Ovary (tissue), 9 donors: Measurements from ENCODE around the gene GABPB2. TPM values are rescaled to one million over a fixed set of nuclear protein-coding genes. Genes with fewer than 3 reads are reported as not detected.

Experiments
- DNase-seq, 5 donors: peaks; one replicate each; pipeline ENCODE4 v3.0.0-alpha.2; 2019 to 2020
- H3K27ac ChIP-seq, 2 donors: fragments of 200-600 bp; one replicate each; pipeline versions ENCODE4 v1.5.1 to v1.8.0; 2019 to 2022
- H3K27me3 ChIP-seq: fragments of 200-600 bp; one replicate; pipeline ENCODE4 v1.8.0; 2022
- H3K36me3 ChIP-seq: fragments of 200-600 bp; sonication (generic); one replicate; pipeline ENCODE4 v1.5.1; 2019
- H3K4me1 ChIP-seq: one replicate; pipeline ENCODE4 v1.8.1; 2013; ENCODE audit warnings: mild to moderate bottlenecking, moderate library complexity; ENCODE audit not compliant: insufficient read depth
- H3K4me3 ChIP-seq: fragments of 200-600 bp; sonication (generic); one replicate; pipeline ENCODE4 v1.5.1; 2017
- H3K9me3 ChIP-seq, 2 donors: fragments of 200-600 bp in 1 of 2; sonication (generic) in 1 of 2; one replicate each; pipeline versions ENCODE4 v1.5.1 to v1.8.1; 2013 to 2019; ENCODE audit warnings: mild to moderate bottlenecking in 1 of 2, moderate library complexity in 1 of 2
- EP300 ChIP-seq: sonication (generic); formaldehyde crosslinking; IDR thresholded peaks from one replicate; pipeline ENCODE4 v1.6.1; 2017; ENCODE audit warnings: antibody characterized with exemption
- POLR2A ChIP-seq: fragments of 450-650 bp; IDR thresholded peaks from one replicate; pipeline ENCODE4 v1.6.1; 2017; ENCODE audit warnings: antibody characterized with exemption, mild to moderate bottlenecking, moderate library complexity
- WGBS, 3 donors: extraction: QIAGEN DNeasy Blood & Tissue Kit in 1 of 3; methylation state at CpG; one replicate each; pipeline versions ENCODE4 v1.1.5 to v1.1.7; 2013 to 2017; 5-methylcytosine and 5-hydroxymethylcytosine counted together
- intact Hi-C, 4 donors: fragments of 100-400 bp; cut with DNase I; formaldehyde crosslinking; loops; one replicate each; pipeline versions ENCODE4 v1.11.0 to v1.15.1; 2022 to 2023
- polyA plus RNA-seq, 2 donors: library from polyadenylated mRNA; stranded (reverse); fragments of 200-250 nt in 1 of 2; fragments of 350-450 nt in 1 of 2; fragmentation: Illumina TruSeq in 1 of 2; extraction: RNeasy Lipid Tissue Mini Kit (QIAGEN cat#74804) in 1 of 2; gene quantifications; one replicate each; pipeline ENCODE4 v1.2.3, GENCODE V29; 2013 to 2014
- total RNA-seq, 7 donors: library from RNA; depleted of rRNA in 2 of 7; stranded (reverse); fragments of >200 nt in 2 of 7; fragmentation: NEBNext Ultra II Directional in 3 of 7; extraction: Animal tissue kit (Norgen Biotek cat#: 25700) in 3 of 7; gene quantifications; one replicate each; pipeline versions ENCODE4 v1.1.0 to v1.2.4, GENCODE V29; 2016 to 2023
- TF ChIP-seq, protein P1 (sequence below), 3 donors: fragments of 450-650 bp in 2 of 3; fragments of 200-600 bp in 1 of 3; IDR thresholded peaks; one replicate each; pipeline versions ENCODE4 v1.5.1 to v1.8.0; 2016 to 2022; ENCODE audit warnings: antibody characterized with exemption in 3 of 3, mild to moderate bottlenecking in 1 of 3
- donor health status: DM: no; HTN: no; CAD: no; lungs with moderate emphysema.
- donor health status: DM: no; HTN: no; CAD: no.
- donor health status: Bipolar disorder and iron deficiency.
- donor health status: DM: yes; HTN: yes; CAD: no.
- donor health status: DM: no; HTN: no; CAD: no.
- donor health status: DM: yes; HTN: yes; CAD: no.

The GABPB2 gene
- total and polyA plus RNA-seq, 9 donors = 11.4 to 28.1 (median 20.6) TPM

DNA sequence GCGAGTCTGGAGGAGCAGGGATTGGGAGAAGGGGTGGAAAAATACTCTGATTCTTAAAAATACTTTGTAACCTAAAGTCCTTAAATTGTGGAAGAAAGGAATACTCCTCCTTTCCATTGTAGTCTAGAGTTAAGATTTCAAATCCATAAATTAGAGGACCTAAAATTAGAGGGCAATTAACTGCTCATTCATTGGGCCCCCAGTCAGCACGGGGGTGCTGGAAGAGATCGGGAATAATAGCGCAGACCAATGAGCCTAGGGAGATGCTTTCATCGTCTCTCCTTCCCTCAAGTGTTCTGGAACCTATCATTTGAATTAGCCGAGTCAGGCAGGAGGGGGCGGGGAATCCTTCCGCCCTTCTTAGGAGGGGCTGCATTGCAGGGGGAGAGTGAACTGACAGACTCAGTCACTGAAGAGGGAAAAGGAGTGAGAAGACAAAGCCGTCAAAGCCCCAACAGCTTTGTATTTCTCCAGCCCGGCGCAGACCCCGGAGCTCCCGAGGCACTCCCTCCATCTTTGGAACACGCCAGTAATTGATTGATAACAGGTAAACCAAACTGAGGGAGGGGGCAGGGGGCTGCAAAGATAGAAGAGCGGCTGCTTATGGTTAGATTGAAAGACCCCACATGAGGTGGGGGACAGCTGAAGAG is 10.4 kb upstream of the GABPB2 start, which contains the start of gene MLLT11:
TSS of gene MLLT11 (plus strand) at position 391 of the 650 bp plus-strand sequence. CDS start 6,828 bp downstream, outside the sequence.
- Histone ChIP-seq H3K27ac (peak within 1 kb of the TSS; percentile 72 to 73), H3K4me1 (peaks cover 13% of the 10 kb centered on the region), H3K9me3 (no peaks in the 10 kb centered on the region), H3K4me3 (peak within 1 kb of the TSS; percentile 95), H3K27me3 (no peaks in the 10 kb centered on the region), H3K36me3 (no peaks in the 10 kb centered on the region)
- 1 to 2% (median 1%) methylated on average over 15 of the region's 15 CpGs for WGBS, 3 donors
- TF ChIP-seq POLR2A = no peak
- TF ChIP-seq EP300 = no peak
- TF ChIP-seq, protein P1, sequence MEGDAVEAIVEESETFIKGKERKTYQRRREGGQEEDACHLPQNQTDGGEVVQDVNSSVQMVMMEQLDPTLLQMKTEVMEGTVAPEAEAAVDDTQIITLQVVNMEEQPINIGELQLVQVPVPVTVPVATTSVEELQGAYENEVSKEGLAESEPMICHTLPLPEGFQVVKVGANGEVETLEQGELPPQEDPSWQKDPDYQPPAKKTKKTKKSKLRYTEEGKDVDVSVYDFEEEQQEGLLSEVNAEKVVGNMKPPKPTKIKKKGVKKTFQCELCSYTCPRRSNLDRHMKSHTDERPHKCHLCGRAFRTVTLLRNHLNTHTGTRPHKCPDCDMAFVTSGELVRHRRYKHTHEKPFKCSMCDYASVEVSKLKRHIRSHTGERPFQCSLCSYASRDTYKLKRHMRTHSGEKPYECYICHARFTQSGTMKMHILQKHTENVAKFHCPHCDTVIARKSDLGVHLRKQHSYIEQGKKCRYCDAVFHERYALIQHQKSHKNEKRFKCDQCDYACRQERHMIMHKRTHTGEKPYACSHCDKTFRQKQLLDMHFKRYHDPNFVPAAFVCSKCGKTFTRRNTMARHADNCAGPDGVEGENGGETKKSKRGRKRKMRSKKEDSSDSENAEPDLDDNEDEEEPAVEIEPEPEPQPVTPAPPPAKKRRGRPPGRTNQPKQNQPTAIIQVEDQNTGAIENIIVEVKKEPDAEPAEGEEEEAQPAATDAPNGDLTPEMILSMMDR (IDR thresholded peaks at IDR 0.05) = no peak
- intact Hi-C loops = no loop called here
- peak; percentile 50 to 73 (median 63) for DNase-seq

DNA sequence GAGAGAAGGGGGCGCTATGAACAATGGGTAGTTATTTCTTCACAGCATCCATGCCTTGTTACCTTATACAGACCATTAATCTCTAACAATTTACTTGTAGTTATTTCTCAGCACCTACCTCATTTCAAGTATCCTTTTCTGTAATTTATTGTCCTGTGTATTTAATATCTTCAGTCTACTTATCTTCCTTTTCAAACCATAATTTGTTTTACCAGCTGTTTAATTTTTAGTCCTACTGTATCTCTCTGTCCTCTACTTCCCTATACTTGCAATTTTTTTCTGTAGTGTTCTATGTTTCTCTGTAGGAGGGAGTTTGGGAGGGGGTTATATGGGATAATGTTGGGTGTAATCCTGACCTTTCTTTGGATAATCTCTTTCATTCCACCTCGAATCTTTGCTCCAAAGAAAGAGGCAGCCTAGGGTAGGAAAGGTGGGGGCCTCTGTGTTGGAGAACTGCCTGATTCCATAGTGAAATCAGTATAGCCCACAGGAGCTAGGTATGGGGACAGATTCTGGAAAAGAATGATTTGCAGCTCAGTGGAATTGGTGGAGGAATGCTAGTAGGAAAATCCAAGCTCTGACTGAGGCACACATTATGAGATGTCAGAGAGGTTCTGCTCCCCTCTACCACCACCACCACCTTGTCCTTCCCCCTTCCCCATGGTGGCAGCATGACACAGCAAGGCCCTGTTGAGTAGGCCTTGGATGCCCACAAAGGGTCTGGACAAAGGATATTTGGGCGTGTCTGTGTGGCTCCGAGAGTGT is 9.7 kb upstream of the GABPB2 start:
- peak overlapping the region; percentile 95 for H3K4me3 ChIP-seq
- 51 to 53% (median 53%) methylated on average over 4 of the region's 4 CpGs for WGBS, 3 donors
- intact Hi-C loops = no loop called here
- TF ChIP-seq, protein P1 (IDR thresholded peaks at IDR 0.05) = no peak
- TF ChIP-seq EP300 (no peak), POLR2A (no peak)
- no peaks in the 10 kb centered on the region for H3K9me3 ChIP-seq
- no peak for DNase-seq
- no peaks in the 10 kb centered on the region for H3K27me3 ChIP-seq
- H3K27ac ChIP-seq = no peak overlapping the region
- peaks cover 13% of the 10 kb centered on the region for H3K4me1 ChIP-seq
- no peaks in the 10 kb centered on the region for H3K36me3 ChIP-seq

DNA sequence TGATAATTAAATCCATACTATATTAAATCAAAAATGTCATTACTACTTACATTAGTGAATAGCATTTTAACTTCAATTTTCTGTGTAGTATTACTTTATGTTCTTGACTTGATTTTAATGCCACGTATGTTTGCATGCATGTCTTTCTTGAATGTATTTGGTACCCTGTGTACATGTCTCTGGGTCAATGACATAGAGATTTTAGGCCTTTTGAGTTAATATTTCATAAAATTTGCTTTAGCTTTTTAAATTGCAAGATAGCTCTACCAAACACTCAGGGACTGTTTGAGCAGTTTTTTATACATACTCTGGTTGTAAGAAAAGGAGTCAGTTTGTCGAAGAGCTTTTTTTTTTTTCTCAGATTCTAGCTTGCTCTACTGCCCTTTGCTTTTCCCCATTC is 8.9 kb upstream of the GABPB2 start:
- no peaks in the 10 kb centered on the region for H3K36me3 ChIP-seq
- H3K27me3 ChIP-seq = no peaks in the 10 kb centered on the region
- no peak overlapping the region for H3K27ac ChIP-seq
- 72 to 87% (median 85%) methylated on average over 2 of the region's 2 CpGs for WGBS, 3 donors
- H3K4me1 ChIP-seq = peaks cover 13% of the 10 kb centered on the region
- H3K4me3 ChIP-seq = no peak overlapping the region
- TF ChIP-seq, protein P1 (IDR thresholded peaks at IDR 0.05) = no peak
- TF ChIP-seq EP300 (no peak), POLR2A (no peak)
- no peaks in the 10 kb centered on the region for H3K9me3 ChIP-seq
- intact Hi-C loops = no loop called here
- DNase-seq = no peak

DNA sequence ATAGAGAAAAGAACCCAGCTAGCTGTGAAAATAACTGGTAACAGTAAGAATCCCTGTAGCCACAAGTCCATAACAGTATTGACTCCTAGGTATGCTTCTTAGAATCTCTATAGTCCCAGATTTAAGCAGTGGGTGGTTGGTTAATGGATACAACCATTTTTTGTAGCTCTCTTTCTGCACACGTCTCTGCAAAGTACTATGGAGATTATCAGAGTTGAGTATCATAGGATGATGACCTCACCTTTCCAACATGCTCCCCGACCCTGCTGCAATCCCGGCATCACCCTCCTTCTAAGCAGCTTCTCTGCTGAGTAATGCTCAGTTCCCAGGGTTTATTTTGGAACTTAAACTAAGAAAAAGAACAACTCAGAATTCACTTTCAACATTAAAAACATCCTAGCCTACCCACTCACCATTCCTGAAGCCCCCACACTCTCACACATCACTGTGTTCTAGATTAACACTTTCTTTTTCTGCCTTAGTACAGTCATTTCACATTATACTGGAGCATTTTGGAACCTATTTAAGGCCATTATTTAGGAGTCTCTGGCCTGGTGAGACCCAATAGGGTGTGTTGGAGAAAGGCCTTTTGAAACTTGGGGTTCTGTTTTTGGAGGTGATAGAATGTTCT is 7.7 kb upstream of the GABPB2 start:
- intact Hi-C loops = no loop called here
- WGBS, 3 donors = 57 to 76% (median 67%) methylated on average over 3 of the region's 3 CpGs
- Histone ChIP-seq H3K36me3 (no peaks in the 10 kb centered on the region), H3K4me3 (no peak overlapping the region), H3K27ac (no peak overlapping the region), H3K4me1 (peaks cover 8% of the 10 kb centered on the region), H3K27me3 (no peaks in the 10 kb centered on the region), H3K9me3 (no peaks in the 10 kb centered on the region)
- no peak for DNase-seq
- TF ChIP-seq POLR2A = no peak
- TF ChIP-seq, protein P1 (IDR thresholded peaks at IDR 0.05) = no peak
- no peak for TF ChIP-seq EP300
